ENCODE data around the gene SIK2.
"Not testable (repeated sequence)": the region's sequence is repeated elsewhere in the genome, so short reads cannot be mapped to it uniquely, and the experiment has no call there.

Gene SIK2

DNA sequence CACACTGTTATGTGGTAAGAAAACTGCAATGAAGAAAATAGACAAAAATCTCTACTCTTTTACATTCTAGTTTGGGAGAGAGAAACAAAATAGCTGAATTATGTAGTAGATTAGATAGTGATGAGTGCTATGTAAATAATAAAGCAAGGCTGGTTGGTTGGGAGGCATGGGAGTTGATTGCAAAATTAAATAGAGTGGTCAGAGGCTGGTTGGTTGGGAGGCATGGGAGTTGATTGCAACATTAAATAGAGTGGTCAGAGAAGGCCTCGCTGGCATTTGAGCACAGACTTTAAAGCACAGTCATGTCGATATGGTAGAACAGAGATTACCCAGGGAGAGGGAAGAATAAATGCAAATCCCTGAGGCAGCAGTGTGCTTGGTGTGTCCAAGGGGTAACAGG lies 22.4 kb downstream of the SIK2 start:
- no peak for DNase-seq (ENCODE audit: low read depth, low spot score)

- DNase-seq (ENCODE audit: low read depth, low spot score): no peak
Observed at GRCh38 chr11:111627591-111627990, 25.3 kb downstream of the SIK2 start.

DNA sequence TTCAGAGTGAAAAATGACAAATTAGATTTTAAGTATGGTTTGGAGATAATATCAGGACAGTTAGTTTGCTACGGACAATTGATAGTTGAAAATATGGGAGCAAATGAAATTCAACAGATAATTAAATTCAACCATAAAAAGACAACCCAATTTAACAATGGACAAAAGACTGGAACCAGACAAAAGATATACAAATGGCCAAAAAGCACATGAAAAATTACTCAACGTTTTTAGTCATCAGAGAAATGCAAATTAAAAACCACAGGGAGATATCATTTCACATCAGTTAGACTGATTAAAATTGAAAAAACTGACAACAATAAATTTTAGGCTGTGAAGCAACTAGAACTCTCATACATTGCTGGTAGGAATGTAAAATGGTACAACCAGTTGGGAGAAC lies 27.2 kb downstream of the SIK2 start:
- DNase-seq (ENCODE audit: low read depth, low spot score): no peak

GRCh38 chr11:111631024-111631665 lies 28.9 kb downstream of the SIK2 start:
- DNase-seq (ENCODE audit: low read depth, low spot score): no peak

- no peak for DNase-seq (ENCODE audit: low read depth, low spot score)
Observed at GRCh38 chr11:111631666-111632039, 29.4 kb downstream of the SIK2 start.

- DNase-seq (ENCODE audit: low read depth, low spot score): no peak
Observed at GRCh38 chr11:111632516-111633220, 30.4 kb downstream of the SIK2 start.

- no peak for DNase-seq (ENCODE audit: low read depth, low spot score)
Observed at GRCh38 chr11:111633248-111633647, 31.0 kb downstream of the SIK2 start.

- no peak for DNase-seq (ENCODE audit: low read depth, low spot score)
Observed at GRCh38 chr11:111633756-111634362, 31.6 kb downstream of the SIK2 start.

- DNase-seq (ENCODE audit: low read depth, low spot score): no peak
Observed at GRCh38 chr11:111634981-111635705, 32.9 kb downstream of the SIK2 start.

- DNase-seq (ENCODE audit: low read depth, low spot score): no peak
Observed at GRCh38 chr11:111635706-111636045, 33.4 kb downstream of the SIK2 start.

- DNase-seq (ENCODE audit: low read depth, low spot score): no peak
Observed at GRCh38 chr11:111637885-111638284, 35.6 kb downstream of the SIK2 start.

- no peak for DNase-seq (ENCODE audit: low read depth, low spot score)
Observed at GRCh38 chr11:111639226-111639925, 37.1 kb downstream of the SIK2 start.

DNA sequence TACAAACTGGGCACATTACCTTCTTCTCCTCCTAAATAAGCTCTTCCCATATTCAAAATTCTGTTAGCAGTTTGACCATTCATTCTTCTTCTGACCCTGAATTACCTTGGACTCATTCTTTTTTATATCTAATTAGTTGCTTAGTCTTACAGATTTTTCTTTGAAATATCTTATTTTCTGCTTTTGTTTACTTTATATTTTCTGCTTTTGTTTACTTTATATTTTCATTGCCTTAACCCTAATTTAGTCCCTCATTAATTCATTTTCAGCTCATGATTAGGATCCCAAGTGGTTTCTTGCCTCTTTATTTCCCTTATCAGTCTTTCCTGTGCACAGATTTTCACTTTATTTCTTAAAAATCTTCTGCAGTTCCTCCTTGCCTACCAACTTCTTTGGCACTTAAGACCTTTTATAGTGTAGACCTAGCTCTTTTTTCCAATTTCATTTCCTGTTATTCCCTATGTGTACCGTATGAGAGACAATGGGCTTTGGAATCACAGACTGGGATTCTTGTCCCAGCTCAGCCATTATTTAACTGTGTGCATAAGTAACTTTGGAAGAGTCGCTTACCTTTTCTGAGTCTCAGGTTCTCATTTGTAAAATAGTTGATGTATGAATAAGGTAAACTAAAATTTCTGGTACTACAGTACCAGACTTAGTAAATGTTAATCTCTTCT lies 39.2 kb downstream of the SIK2 start:
- no peak for DNase-seq (ENCODE audit: low read depth, low spot score)

GRCh38 chr11:111642542-111642941 lies 40.3 kb downstream of the SIK2 start:
- DNase-seq (ENCODE audit: low read depth, low spot score): no peak

GRCh38 chr11:111644922-111645321 lies 42.7 kb downstream of the SIK2 start:
- no peak for DNase-seq (ENCODE audit: low read depth, low spot score)

DNA sequence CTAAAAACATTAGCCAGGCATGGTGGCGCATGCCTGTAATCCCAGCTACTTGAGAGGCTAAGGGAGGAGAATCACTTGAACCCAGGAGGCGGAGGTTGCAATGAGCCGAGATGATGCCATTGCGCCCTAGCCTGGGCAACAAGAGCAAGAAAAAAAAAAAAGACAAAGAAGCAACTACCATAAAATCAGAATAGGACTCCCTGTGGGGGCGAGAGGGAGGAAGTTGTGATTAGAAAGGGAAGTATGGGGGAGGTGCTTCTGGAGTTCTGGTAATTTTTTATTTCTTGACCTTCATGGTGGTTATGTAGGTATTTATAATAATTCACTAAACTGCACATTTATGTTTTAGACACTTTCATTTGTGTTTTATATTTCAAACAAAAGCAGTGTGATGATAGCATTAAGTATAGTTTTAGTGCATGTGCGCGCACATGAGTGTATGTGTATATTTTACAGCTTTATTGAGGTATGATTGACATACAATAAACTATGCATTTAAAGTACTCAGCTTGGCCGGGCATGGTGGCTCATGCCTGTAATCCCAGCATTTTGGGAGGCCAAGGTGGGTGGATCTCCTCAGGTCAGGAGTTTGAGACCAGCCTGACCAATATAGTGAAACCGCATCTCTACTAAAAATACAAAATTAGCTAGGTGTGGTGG lies 43.5 kb downstream of the SIK2 start:
- DNase-seq (ENCODE audit: low read depth, low spot score): no peak

DNA sequence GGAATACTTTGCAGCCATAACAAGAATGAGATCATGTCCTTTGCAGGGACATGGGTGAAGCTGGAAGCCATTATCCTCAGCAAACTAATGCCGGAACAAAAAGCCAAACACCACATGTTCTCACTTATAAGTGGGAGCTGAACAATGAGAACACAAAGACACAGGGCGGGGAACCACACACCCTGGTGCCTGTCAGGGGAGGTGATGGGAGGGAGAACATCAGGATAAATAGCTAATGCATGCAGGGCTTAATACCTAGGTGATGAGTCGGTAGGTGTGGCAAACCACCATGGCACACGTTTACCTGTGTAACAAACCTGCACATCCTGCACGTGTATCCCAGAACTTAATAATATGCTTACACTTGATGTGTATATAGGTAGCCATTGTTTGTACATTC lies 49.1 kb downstream of the SIK2 start:
- DNase-seq (ENCODE audit: low read depth, low spot score): not testable (repeated sequence)

DNA sequence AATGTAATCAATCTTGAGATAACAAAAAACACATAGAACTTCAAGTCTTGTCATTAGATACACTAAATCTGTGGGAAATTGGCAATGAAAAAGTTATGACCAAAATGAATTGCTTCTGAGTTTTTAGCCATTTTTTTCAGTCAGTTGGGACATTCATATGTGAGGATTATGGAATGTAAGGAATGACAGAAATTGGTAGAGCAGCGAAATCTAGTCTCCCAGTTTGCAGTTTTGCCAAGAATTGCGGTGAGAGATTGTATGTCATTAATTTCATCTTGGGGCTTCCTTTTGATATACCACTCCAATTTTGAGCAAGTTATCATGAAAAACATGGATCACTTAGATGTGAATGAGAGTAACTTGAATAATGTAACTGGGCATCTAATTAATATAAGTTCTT lies 49.9 kb downstream of the SIK2 start:
- DNase-seq (ENCODE audit: low read depth, low spot score): no peak

DNA sequence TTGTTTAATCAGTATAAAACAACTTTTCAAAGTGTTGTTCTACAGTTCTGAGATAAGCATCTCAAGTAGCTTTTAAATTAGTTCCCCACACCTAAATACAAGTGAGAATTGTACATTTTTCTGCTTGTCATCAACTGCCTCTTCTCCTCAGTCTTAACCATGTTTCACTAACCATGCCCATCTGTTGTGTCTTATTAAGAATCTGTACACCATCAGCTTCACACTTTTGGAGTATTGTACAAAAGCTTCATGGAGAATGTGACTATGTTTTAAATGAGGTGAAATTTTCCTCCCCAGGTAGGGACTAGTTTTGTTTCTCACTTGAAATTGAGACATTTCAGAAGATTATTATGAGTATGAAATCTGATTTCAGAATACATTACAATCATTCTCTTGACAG lies 52.4 kb downstream of the SIK2 start:
- DNase-seq (ENCODE audit: low read depth, low spot score): no peak

DNA sequence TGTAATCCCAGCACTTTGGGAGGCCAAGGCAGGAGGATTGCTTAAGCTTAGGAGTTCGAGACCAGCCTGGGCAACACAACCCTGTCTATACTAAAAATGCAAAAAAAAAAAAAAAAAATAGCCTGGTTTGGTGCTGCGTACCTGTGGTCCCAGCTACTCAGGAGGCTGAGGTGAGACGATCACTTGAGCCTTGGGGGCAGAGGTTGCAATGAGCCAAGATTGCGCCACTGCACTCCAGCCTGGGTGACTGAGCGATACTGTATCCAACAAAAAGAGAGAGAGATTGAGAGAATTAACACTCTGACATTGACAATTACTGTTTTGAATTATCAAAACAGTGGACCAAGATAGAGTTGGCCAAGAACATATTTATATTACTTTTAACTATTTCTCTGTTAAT lies 53.7 kb downstream of the SIK2 start:
- DNase-seq (ENCODE audit: low read depth, low spot score): no peak

- not testable (repeated sequence) for DNase-seq (ENCODE audit: low read depth, low spot score)
Observed at GRCh38 chr11:111657905-111658304, 55.7 kb downstream of the SIK2 start.
